Suprapubic skin (tissue), 4 donors: ENCODE data around the gene CDK5R1.

ENCODE experiments used
- CTCF ChIP-seq, 2 donors: fragments of 200-600 bp in 1 of 2; fragments of 450-650 bp in 1 of 2; sonication (generic) in 1 of 2; IDR thresholded peaks; one replicate each; pipeline ENCODE4 v1.5.1; 2016 to 2019; ENCODE audit warnings: antibody characterized with exemption in 2 of 2, mild to moderate bottlenecking in 1 of 2, moderate library complexity in 1 of 2
- EP300 ChIP-seq: sonication (generic); formaldehyde crosslinking; IDR thresholded peaks from one replicate; pipeline ENCODE4 v1.6.1; 2017; ENCODE audit warnings: antibody characterized with exemption
- POLR2A ChIP-seq, 2 donors: fragments of 450-650 bp; IDR thresholded peaks; one replicate each; pipeline ENCODE4 v1.6.1; 2017; ENCODE audit warnings: antibody characterized with exemption in 2 of 2, mild to moderate bottlenecking in 2 of 2, moderate library complexity in 2 of 2
- POLR2AphosphoS5 ChIP-seq, 3 donors: sonication (generic); formaldehyde crosslinking; IDR thresholded peaks; one replicate each; pipeline ENCODE4 v1.6.1; 2017; ENCODE audit warnings: antibody characterized with exemption in 3 of 3

GRCh38 chr17:32463304-32463703, 23.5 kb upstream of the CDK5R1 start:
- TF ChIP-seq POLR2AphosphoS5 (IDR thresholded peaks at IDR 0.05) (no peak), CTCF (IDR thresholded peaks at IDR 0.05) (no peak), POLR2A (IDR thresholded peaks at IDR 0.05) (no peak), EP300 (no peak)
